Motor neuron (in vitro differentiated cells): ENCODE measurements around the gene ST6GALNAC6. TPM values are rescaled to one million over a fixed set of nuclear protein-coding genes. Genes with fewer than 3 reads are reported as not detected.

Experiments used
- ATAC-seq, 8 experiments: fragments of 200-7000 bp; cut with Tn5 transposase; replicated peaks in 6 of 8; 2 replicates each; pipeline ENCODE4 v1.8.0; 2021; ENCODE audit warnings: mild to moderate bottlenecking in 8 of 8, moderate library complexity in 8 of 8
- H3K27ac ChIP-seq, 2 donors: fragments of 250-450 bp; sonication (Bioruptor Pico); 2 replicates each; pipeline ENCODE4 v1.9.0; 2021; ENCODE audit warnings: antibody characterized with exemption in 2 of 2, mild to moderate bottlenecking in 2 of 2, moderate library complexity in 1 of 2
- H3K4me1 ChIP-seq, 2 donors: fragments of 250-450 bp; sonication (Bioruptor Pico); replicated peaks in 1 of 2; 2 replicates each; pipeline ENCODE4 v1.6.1; 2021; ENCODE audit warnings: antibody characterized with exemption in 2 of 2, mild to moderate bottlenecking in 2 of 2, moderate library complexity in 1 of 2
- H3K4me3 ChIP-seq, 5 donors: fragments of 250-450 bp; sonication (Bioruptor Pico); 2 replicates each; pipeline ENCODE4 v1.9.0; 2021; ENCODE audit warnings: antibody characterized with exemption in 5 of 5, mild to moderate bottlenecking in 5 of 5, moderate library complexity in 4 of 5
- WGBS, 10 experiments: fragments of 450-650 bp; shearing (Covaris generic); methylation state at CpG; one replicate each; pipeline ENCODE4 v1.0.0; 2022; 5-methylcytosine and 5-hydroxymethylcytosine counted together
- in situ Hi-C, 9 experiments: fragments of 400-800 bp; cut with MboI; loops; one replicate each; pipeline ENCODE4 v1.15.0; 2021; ENCODE audit warnings: low sequenced_read_pairs in 9 of 9, low pct_unique_long_range_greater_than_20kb in 2 of 9; ENCODE audit not compliant: unreplicated experiment in 9 of 9
- total RNA-seq, 8 experiments: library from RNA; unstranded; fragments of 300-600 nt; gene quantifications; 2 replicates each; pipeline versions ENCODE4 v1.2.3 to v1.2.4, GENCODE V29; 2022

The ST6GALNAC6 gene
- total RNA-seq, 8 experiments from 2014 or later: 5.6 to 48.8 (median 17.5) TPM

GRCh38 chr9:127862075-127863011 is 37.1 kb downstream of the ST6GALNAC6 start:
- WGBS, 10 experiments: 20 to 100% (median 76%) methylated on average over 1 to 12 of the region's 29 CpGs; no CpG with 5 or more reads in 4 of the 10 experiments
- in situ Hi-C loops: no loop called here
- Histone ChIP-seq H3K4me1 (peaks cover 0 to 16% of the 10 kb centered on the region in 2 donors), H3K27ac (no peak overlapping the region), H3K4me3 (no peak overlapping the region)
- peak in 4 of 8 experiments; percentile 23 to 43 (median 32) for ATAC-seq

GRCh38 chr9:127860779-127861178 is 38.6 kb downstream of the ST6GALNAC6 start:
- in situ Hi-C loops: no loop called here
- WGBS, 10 experiments: 67 to 100% (median 100%) methylated on average over 1 to 8 of the region's 11 CpGs; no CpG with 5 or more reads in 5 of the 10 experiments
- no peak for ATAC-seq
- Histone ChIP-seq H3K27ac (no peak overlapping the region), H3K4me3 (no peak overlapping the region), H3K4me1 (peaks cover 0 to 16% of the 10 kb centered on the region in 2 donors)

- no peak overlapping the region for H3K4me3 ChIP-seq
- H3K4me1 ChIP-seq: peaks cover 0 to 12% of the 10 kb centered on the region in 2 donors
- in situ Hi-C loops: no loop called here
- 62 to 100% (median 83%) methylated on average over 1 to 7 of the region's 8 CpGs; no CpG with 5 or more reads in 2 of the 10 experiments for WGBS, 10 experiments
- ATAC-seq: no peak
- H3K27ac ChIP-seq: no peak overlapping the region
Observed at GRCh38 chr9:127860260-127860659, 39.1 kb downstream of the ST6GALNAC6 start.

- no peak overlapping the region for H3K27ac ChIP-seq
- peaks cover 0 to 14% of the 10 kb centered on the region in 2 donors for H3K4me1 ChIP-seq
- peak in 5 of 8 experiments; percentile 4 to 42 (median 14) for ATAC-seq
- in situ Hi-C loops: no loop called here
- H3K4me3 ChIP-seq: no peak overlapping the region
- 42 to 79% (median 69%) methylated on average over 4 to 8 of the region's 12 CpGs; no CpG with 5 or more reads in 5 of the 10 experiments for whole genome bisulfite sequencing, 10 experiments
Observed at GRCh38 chr9:127858041-127858512, 41.3 kb downstream of the ST6GALNAC6 start.

- H3K27ac ChIP-seq: no peak overlapping the region
- no peak overlapping the region for H3K4me3 ChIP-seq
- ATAC-seq: no peak
- in situ Hi-C loops: no loop called here
- WGBS, 10 experiments: 60 to 62% methylated on average over 1 to 4 of the region's 4 CpGs; no CpG with 5 or more reads in 8 of the 10 experiments
- H3K4me1 ChIP-seq: peaks cover 0 to 14% of the 10 kb centered on the region in 2 donors
Observed at GRCh38 chr9:127857278-127857677, 42.1 kb downstream of the ST6GALNAC6 start.

GRCh38 chr9:127856729-127857116 is 42.7 kb downstream of the ST6GALNAC6 start:
- H3K4me1 ChIP-seq: peaks cover 0 to 14% of the 10 kb centered on the region in 2 donors
- H3K4me3 ChIP-seq: no peak overlapping the region
- WGBS, 10 experiments: 20 to 92% (median 89%) methylated on average over 1 to 4 of the region's 8 CpGs; no CpG with 5 or more reads in 7 of the 10 experiments
- in situ Hi-C loops: no loop called here
- H3K27ac ChIP-seq: no peak overlapping the region
- no peak for ATAC-seq

- WGBS, 10 experiments: 20 to 95% (median 80%) methylated on average over 1 to 4 of the region's 11 CpGs; no CpG with 5 or more reads in 5 of the 10 experiments
- H3K27ac ChIP-seq: no peak overlapping the region
Observed at GRCh38 chr9:127856094-127856728, 43.2 kb downstream of the ST6GALNAC6 start.

GRCh38 chr9:127855522-127855921 is 43.9 kb downstream of the ST6GALNAC6 start:
- Histone ChIP-seq H3K4me3 (no peak overlapping the region), H3K27ac (no peak overlapping the region), H3K4me1 (peaks cover 0 to 14% of the 10 kb centered on the region in 2 donors)
- 76 to 100% (median 93%) methylated on average over 1 to 4 of the region's 5 CpGs; no CpG with 5 or more reads in 5 of the 10 experiments for WGBS, 10 experiments
- in situ Hi-C loops: no loop called here
- ATAC-seq: no peak

More at GRCh38 chr9:127856094-127856728, 43.2 kb downstream of the ST6GALNAC6 start:
- in situ Hi-C loops: no loop called here
- H3K4me1 ChIP-seq: peaks cover 0 to 14% of the 10 kb centered on the region in 2 donors
- ATAC-seq: no peak
- H3K4me3 ChIP-seq: no peak overlapping the region

GRCh38 chr9:127854960-127855359 is 44.4 kb downstream of the ST6GALNAC6 start:
- no peak for ATAC-seq
- 30 to 100% (median 86%) methylated on average over 1 to 3 of the region's 11 CpGs; no CpG with 5 or more reads in 6 of the 10 experiments for WGBS, 10 experiments
- H3K27ac ChIP-seq: no peak overlapping the region
- H3K4me1 ChIP-seq: peaks cover 0 to 14% of the 10 kb centered on the region in 2 donors
- H3K4me3 ChIP-seq: no peak overlapping the region
- in situ Hi-C loops: no loop called here

- H3K4me1 ChIP-seq: peaks cover 0 to 14% of the 10 kb centered on the region in 2 donors
- no peak within 1 kb of the TSS for H3K4me3 ChIP-seq
- in situ Hi-C loops: no loop called here
- peak; percentile 64 to 85 (median 74) for ATAC-seq
- no peak within 1 kb of the TSS for H3K27ac ChIP-seq
- WGBS, 10 experiments: 64 to 73% methylated on average over 5 of the region's 37 CpGs; no CpG with 5 or more reads in 8 of the 10 experiments
Observed at GRCh38 chr9:127854184-127854806, 45.1 kb downstream of the ST6GALNAC6 start, which contains the start of gene ENG. Gene ENG, minus strand, starts transcription at chr9:127854658. Its CDS starts 303 bp downstream, at chr9:127854355.

- 0 to 70% (median 3%) methylated on average over 1 to 5 of the region's 13 CpGs; no CpG with 5 or more reads in 7 of the 10 experiments for WGBS, 10 experiments
Observed at GRCh38 chr9:127853312-127854183, 45.9 kb downstream of the ST6GALNAC6 start.

GRCh38 chr9:127852829-127853228 is 46.6 kb downstream of the ST6GALNAC6 start:
- WGBS, 10 experiments: 40 to 96% (median 80%) methylated on average over 1 to 7 of the region's 9 CpGs; no CpG with 5 or more reads in 1 of the 10 experiments
- Histone ChIP-seq H3K27ac (no peak overlapping the region), H3K4me1 (peaks cover 0 to 10% of the 10 kb centered on the region in 2 donors), H3K4me3 (no peak overlapping the region)
- ATAC-seq: no peak
- in situ Hi-C loops: no loop called here

More at GRCh38 chr9:127853312-127854183, 45.9 kb downstream of the ST6GALNAC6 start:
- Histone ChIP-seq H3K27ac (no peak overlapping the region), H3K4me3 (no peak overlapping the region), H3K4me1 (peaks cover 0 to 14% of the 10 kb centered on the region in 2 donors)
- peak in 3 of 8 experiments; percentile 61 to 72 (median 67) for ATAC-seq
- in situ Hi-C loops: no loop called here
